H1 (cell line): ENCODE data around the gene CCDC30. TPM values are rescaled to one million over a fixed set of nuclear protein-coding genes. Genes with fewer than 3 reads are reported as not detected.

Source experiments
- CTCF ChIA-PET: fragments of 300-600 bp; sonication (Branson Sonifier 250); formaldehyde crosslinking; loops from one replicate; lab custom pipeline; 2021; ENCODE audit not compliant: partially characterized antibody; lab: Charles Lee
- POLR2A ChIA-PET: fragments of 300-600 bp; sonication (Branson Sonifier 250); formaldehyde crosslinking; loops from one replicate; lab custom pipeline; 2021; ENCODE audit warnings: inconsistent platforms; ENCODE audit not compliant: partially characterized antibody; lab: Charles Lee
- DNase-seq, 2 experiments: peaks; one replicate each; pipeline versions ENCODE4 v3.0.0 to v3.0.0-alpha.2; 2010 to 2022; ENCODE audit warnings: low spot score in 2 of 2, low read depth in 1 of 2, mixed read lengths in 1 of 2
- FAIRE-seq: peaks from 2 replicates; lab custom pipeline; 2011; peaks lifted over from hg19 to GRCh38; lab: Jason Lieb, UNC
- H2AFZ ChIP-seq: 2 replicates; pipeline ENCODE4 v1.8.1; 2012; ENCODE audit warnings: low read length, inconsistent platforms
- H2AK5ac ChIP-seq: 2 replicates; pipeline ENCODE4 v1.6.1; 2013; ENCODE audit warnings: low read depth, low read length
- H2BK120ac ChIP-seq: replicated peaks from 2 replicates; pipeline ENCODE3; 2013; ENCODE audit warnings: low read depth, low read length, inconsistent platforms
- H2BK12ac ChIP-seq: 2 replicates; pipeline ENCODE4 v1.6.1; 2013; ENCODE audit warnings: low read depth, low read length
- H2BK15ac ChIP-seq: 2 replicates; pipeline ENCODE4 v1.6.1; 2013; ENCODE audit warnings: low read length
- H2BK20ac ChIP-seq: 2 replicates; pipeline ENCODE4 v1.6.1; 2013; ENCODE audit warnings: low read length
- H2BK5ac ChIP-seq: 2 replicates; pipeline ENCODE4 v1.6.1; 2013; ENCODE audit warnings: low read depth, low read length
- H3K14ac ChIP-seq: 2 replicates; pipeline ENCODE4 v1.6.1; 2013; ENCODE audit warnings: inconsistent platforms; ENCODE audit not compliant: insufficient read length
- H3K18ac ChIP-seq: 2 replicates; pipeline ENCODE4 v1.6.1; 2013; ENCODE audit warnings: low read length; ENCODE audit errors: extremely low read depth
- H3K23ac ChIP-seq: 2 replicates; pipeline ENCODE4 v1.6.1; 2013; ENCODE audit warnings: inconsistent platforms; ENCODE audit not compliant: insufficient read length
- H3K23me2 ChIP-seq: 2 replicates; pipeline ENCODE4 v1.6.1; 2013; ENCODE audit warnings: low read depth, low read length
- H3K27ac ChIP-seq: 2 replicates; pipeline ENCODE4 v1.6.1; 2011; ENCODE audit warnings: low read depth, low read length, inconsistent platforms
- H3K27me3 ChIP-seq, 4 experiments: replicated peaks in 1 of 4; 1 replicate in 1 of 4; 2 replicates in 3 of 4; pipeline versions ENCODE4 v1.6.1 to v1.8.1; 2011 to 2013; ENCODE audit warnings: low read length in 3 of 4, mild to moderate bottlenecking in 3 of 4, inconsistent platforms in 2 of 4, mixed read lengths in 2 of 4, moderate library complexity in 1 of 4; ENCODE audit not compliant: control insufficient read depth in 3 of 4, insufficient read depth in 3 of 4; ENCODE audit errors: extremely low read depth in 1 of 4
- H3K36me3 ChIP-seq, 4 experiments: 2 replicates each; pipeline versions ENCODE4 v1.6.1 to v1.8.1; 2011 to 2013; ENCODE audit warnings: mild to moderate bottlenecking in 4 of 4, low read length in 3 of 4, moderate library complexity in 2 of 4, control low read depth in 1 of 4, inconsistent platforms in 1 of 4; ENCODE audit not compliant: insufficient read depth in 4 of 4, control insufficient read depth in 2 of 4
- H3K4ac ChIP-seq: replicated peaks from 2 replicates; pipeline ENCODE3; 2013; ENCODE audit warnings: low read length, low read depth, mixed read lengths, inconsistent platforms; ENCODE audit not compliant: insufficient read length
- H3K4me1 ChIP-seq, 4 experiments: replicated peaks in 1 of 4; 1 replicate in 1 of 4; 2 replicates in 3 of 4; pipeline versions ENCODE4 v1.6.1 to v1.8.1; 2011 to 2013; ENCODE audit warnings: low read length in 3 of 4, inconsistent platforms in 2 of 4, mixed read lengths in 1 of 4; ENCODE audit not compliant: insufficient read depth in 4 of 4, control insufficient read depth in 3 of 4
- H3K4me2 ChIP-seq, 2 experiments: 2 replicates each; pipeline versions ENCODE4 v1.6.1 to v1.8.1; 2011 to 2013; ENCODE audit warnings: low read depth in 2 of 2, low read length in 2 of 2, control low read depth in 1 of 2, inconsistent platforms in 1 of 2, mild to moderate bottlenecking in 1 of 2; ENCODE audit not compliant: insufficient read depth in 1 of 2
- H3K4me3 ChIP-seq, 4 experiments: fragments of 200-600, 300-600 bp in 1 of 4; sonication (generic), shearing (Covaris generic), sonication (Bioruptor Twin) in 1 of 4; 2 replicates each; pipeline versions ENCODE4 v1.5.1 to v1.8.1; 2011 to 2016; ENCODE audit warnings: low read length in 4 of 4, low read depth in 3 of 4, control low read depth in 2 of 4, inconsistent platforms in 2 of 4, mild to moderate bottlenecking in 2 of 4, mixed read lengths in 1 of 4, moderate library complexity in 1 of 4; ENCODE audit not compliant: insufficient read depth in 2 of 4; ENCODE audit errors: extremely low read depth in 1 of 4
- H3K56ac ChIP-seq: replicated peaks from 2 replicates; pipeline ENCODE3; 2013; ENCODE audit warnings: low read depth, mild to moderate bottlenecking, mixed read lengths, low read length, inconsistent platforms; ENCODE audit not compliant: insufficient read length
- H3K79me1 ChIP-seq: 2 replicates; pipeline ENCODE4 v1.6.1; 2013; ENCODE audit warnings: low read depth, low read length, control low read depth
- H3K79me2 ChIP-seq, 2 experiments: 2 replicates each; pipeline versions ENCODE4 v1.6.1 to v1.8.1; 2012 to 2013; ENCODE audit warnings: low read length in 2 of 2, mild to moderate bottlenecking in 2 of 2, inconsistent platforms in 1 of 2; ENCODE audit not compliant: insufficient read depth in 2 of 2, control insufficient read depth in 1 of 2
- H3K9ac ChIP-seq, 4 experiments: replicated peaks in 1 of 4; 1 replicate in 1 of 4; 2 replicates in 3 of 4; pipeline versions ENCODE4 v1.6.1 to v1.8.1; 2011 to 2013; ENCODE audit warnings: low read depth in 3 of 4, low read length in 3 of 4, control low read depth in 2 of 4, mild to moderate bottlenecking in 2 of 4, moderate library complexity in 2 of 4, inconsistent platforms in 1 of 4; ENCODE audit errors: extremely low read depth in 1 of 4
- H3K9me3 ChIP-seq, 2 experiments: 2 replicates each; pipeline versions ENCODE4 v1.6.1 to v1.8.1; 2012 to 2013; ENCODE audit warnings: mild to moderate bottlenecking in 2 of 2, moderate library complexity in 2 of 2, control low read depth in 1 of 2, inconsistent platforms in 1 of 2, low read depth in 1 of 2, low read length in 1 of 2, mixed read lengths in 1 of 2; ENCODE audit not compliant: insufficient read depth in 2 of 2
- H4K20me1 ChIP-seq, 2 experiments: replicated peaks in 1 of 2; 2 replicates each; pipeline versions ENCODE3 to v1.8.1; 2011 to 2013; ENCODE audit warnings: inconsistent platforms in 2 of 2, low read length in 2 of 2, mild to moderate bottlenecking in 1 of 2; ENCODE audit not compliant: insufficient read depth in 2 of 2, control insufficient read depth in 1 of 2
- H4K5ac ChIP-seq: 2 replicates; pipeline ENCODE4 v1.6.1; 2013; ENCODE audit warnings: low read length, low read depth, mixed read lengths, inconsistent platforms; ENCODE audit not compliant: insufficient read length
- H4K8ac ChIP-seq: 2 replicates; pipeline ENCODE4 v1.8.0; 2013; ENCODE audit warnings: mild to moderate bottlenecking, moderate library complexity, low read length, inconsistent platforms; ENCODE audit not compliant: insufficient read depth; ENCODE audit errors: extremely low read depth
- H4K91ac ChIP-seq: replicated peaks from 2 replicates; pipeline ENCODE3; 2013; ENCODE audit warnings: low read length, mixed read lengths, inconsistent platforms; ENCODE audit not compliant: insufficient read length
- CHD2 ChIP-seq: IDR thresholded peaks from 2 replicates; pipeline ENCODE4 v1.6.1; 2012; ENCODE audit warnings: low read length, improper control_type of control experiment
- CREB1 ChIP-seq: IDR thresholded peaks from 2 replicates; pipeline ENCODE4 v1.6.1; 2012; ENCODE audit warnings: inconsistent platforms
- EGR1 ChIP-seq: IDR thresholded peaks from 2 replicates; pipeline ENCODE4 v1.6.1; 2011; ENCODE audit warnings: low read depth, low read length, borderline replicate concordance
- JUND ChIP-seq: IDR thresholded peaks from 2 replicates; pipeline ENCODE4 v1.6.1; 2011; ENCODE audit warnings: mild to moderate bottlenecking, improper control_type of control experiment, low read length
- NANOG ChIP-seq: IDR thresholded peaks from 2 replicates; pipeline ENCODE4 v1.6.1; 2011; ENCODE audit warnings: low read length, low read depth, mild to moderate bottlenecking, inconsistent platforms; ENCODE audit not compliant: insufficient read depth, poor library complexity, severe bottlenecking
- POLR2A ChIP-seq, 2 experiments: IDR thresholded peaks; 1 replicate in 1 of 2; 2 replicates in 1 of 2; pipeline ENCODE4 v1.6.1; 2011; ENCODE audit warnings: low read depth in 2 of 2, low read length in 2 of 2, mild to moderate bottlenecking in 2 of 2; ENCODE audit errors: control extremely low read depth in 1 of 2
- POLR2AphosphoS5 ChIP-seq: IDR thresholded peaks from 2 replicates; pipeline ENCODE4 v1.6.1; 2011; ENCODE audit warnings: low read depth, low read length
- RBBP5 ChIP-seq: IDR thresholded peaks from 2 replicates; pipeline ENCODE4 v1.7.1; 2012; ENCODE audit warnings: low read depth, mild to moderate bottlenecking, inconsistent platforms, low read length, moderate library complexity, borderline replicate concordance
- RFX5 ChIP-seq: IDR thresholded peaks from 2 replicates; pipeline ENCODE4 v1.6.1; 2011; ENCODE audit warnings: low read depth, low read length, improper control_type of control experiment, borderline replicate concordance
- SAP30 ChIP-seq: fragments of 300-600 bp; sonication (generic); IDR thresholded peaks from 2 replicates; pipeline ENCODE4 v1.7.1; 2012; ENCODE audit warnings: low read length, moderate library complexity, mild to moderate bottlenecking, inconsistent platforms; ENCODE audit not compliant: insufficient read depth, insufficient replicate concordance
- TAF7 ChIP-seq: optimal IDR thresholded peaks from 2 replicates; pipeline ENCODE3; 2011; ENCODE audit warnings: low read depth, mild to moderate bottlenecking, inconsistent platforms, low read length, moderate library complexity, borderline replicate concordance
- TCF12 ChIP-seq: IDR thresholded peaks from 2 replicates; pipeline ENCODE4 v1.6.1; 2011; ENCODE audit warnings: low read depth, mild to moderate bottlenecking, low read length
- WGBS, 2 experiments: shearing (Covaris generic) in 1 of 2; methylation state at CpG; one replicate each; pipeline versions ENCODE4 v1.1.6 to v1.1.7; 2013 to 2015; ENCODE audit warnings: low lambda C conversion rate in 2 of 2, mixed read lengths in 2 of 2, inconsistent platforms in 1 of 2, low coverage in 1 of 2, missing lambda C conversion rate in 1 of 2; ENCODE audit not compliant: insufficient replicate concordance in 2 of 2, insufficient coverage in 1 of 2, insufficient read length in 1 of 2; ENCODE audit errors: extremely low coverage in 1 of 2, missing lambda C conversion rate in 1 of 2; 5-methylcytosine and 5-hydroxymethylcytosine counted together
- polyA plus RNA-seq, 7 experiments: library from polyadenylated mRNA; depleted of rRNA in 3 of 7; stranded (reverse) in 5 of 7; unstranded in 2 of 7; fragments of >200 nt in 5 of 7; fragments of 200-250 nt in 2 of 7; gene quantifications; 1 replicate in 5 of 7; 2 replicates in 1 of 7; 4 replicates in 1 of 7; pipeline versions ENCODE4 v1.2.1 to v1.2.3, GENCODE V29; 2011 to 2013; ENCODE audit warnings: missing spikeins in 2 of 7, mixed read lengths in 2 of 7
- total RNA-seq: library from RNA; stranded (reverse); fragmentation: NEBNext Ultra II Directional; extraction: Animal tissue kit (Norgen Biotek cat#: 25700); gene quantifications from 2 replicates; pipeline ENCODE4 v1.2.1, GENCODE V29; 2021

Gene CCDC30
- total and polyA plus RNA-seq, 2 of the 8 experiments (the other 6 are each of a cell fraction or from before 2014, with no cell fraction given), result 0.60 to 1.8 TPM

- Histone ChIP-seq H4K91ac (peak within 1 kb of the TSS; percentile 91), H2BK20ac (no peak within 1 kb of the TSS), H2BK5ac (peak within 1 kb of the TSS; percentile 86), H3K18ac (peak within 1 kb of the TSS; percentile 86), H3K23ac (no peak within 1 kb of the TSS), H3K4me2 (peak within 1 kb of the TSS; percentile 84 to 100), H2AK5ac (peak within 1 kb of the TSS; percentile 25; the same call in 1 of the 2 replicates), H3K4me1 (peaks cover 2 to 8% (median 4%) of the 10 kb centered on the region in 4 experiments; a peak in 5 of 7 replicates), H3K9me3 (no peaks in the 10 kb centered on the region), H3K27ac (peak within 1 kb of the TSS; percentile 89), H3K79me1 (no peaks in the 10 kb centered on the region; the same call in 1 of the 2 replicates), H4K8ac (peak within 1 kb of the TSS; percentile 69), H3K79me2 (peaks cover 38 to 61% of the 10 kb centered on the region in 2 experiments), H2AFZ (peak within 1 kb of the TSS; percentile 20; the same call in 1 of the 2 replicates), H3K4me3 (peak within 1 kb of the TSS; percentile 83 to 99 (median 94)), H3K23me2 (peaks cover 16% of the 10 kb centered on the region), H4K5ac (peak within 1 kb of the TSS; percentile 59), H2BK120ac (no peak within 1 kb of the TSS), H3K9ac (peak within 1 kb of the TSS; percentile 90 to 96 (median 92)), H3K14ac (no peak within 1 kb of the TSS), H3K27me3 (no peaks in the 10 kb centered on the region), H3K56ac (peak within 1 kb of the TSS; percentile 52), H3K4ac (peak within 1 kb of the TSS; percentile 47), H3K36me3 (peaks cover 0 to 28% (median 8%) of the 10 kb centered on the region in 4 experiments; a peak in 6 of 8 replicates), H4K20me1 (peaks cover 24 to 28% of the 10 kb centered on the region in 2 experiments), H2BK15ac (no peak within 1 kb of the TSS), H2BK12ac (0 out of 2 replicates have a peak within 1 kb of the TSS, but pooled peaks have one; percentile 35)
- DNase-seq (peak; percentile 93 to 97), FAIRE-seq (peak; percentile 13)
- ChIA-PET POLR2A (interaction anchor here (0.6 to 7.3 kb wide), 43 partner anchors 9 to 1061 kb away, joined by 3 to 94 read pairs (median 5); partner anchors contain the start of genes C1orf50, CLDN19, P3H1 and PPIH), CTCF (interaction anchor here (0.6 to 1.2 kb wide), 4 partner anchors 13 to 537 kb away, joined by 3 to 5 read pairs (median 4); no protein-coding TSS in a partner anchor)
- WGBS, 2 experiments, result 1% methylated on average over 54 of the region's 54 CpGs; no CpG with 5 or more reads in 1 of the 2 experiments
- TF ChIP-seq JUND, result no peak
- peak; percentile 88 for TF ChIP-seq CHD2
- no peak for TF ChIP-seq RBBP5
- TF ChIP-seq TCF12, result no peak
- TF ChIP-seq POLR2AphosphoS5, result peak; percentile 51; the same call in 1 of the 2 replicates
- no peak for TF ChIP-seq EGR1
- no peak for TF ChIP-seq SAP30
- TF ChIP-seq RFX5, result no peak
- TF ChIP-seq POLR2A (IDR thresholded peaks at IDR 0.05; ENCODE audit: control extremely low read depth in 1 of 2, low read depth in 2 of 2, low read length in 2 of 2), result peak in 1 of 2 experiments; percentile 60; a peak in 1 of 3 replicates
- TF ChIP-seq NANOG, result no peak
- TF ChIP-seq TAF7, result peak; percentile 60
- TF ChIP-seq CREB1, result no peak
Observed at GRCh38 chr1:42681741-42682483, 218.8 kb downstream of the CCDC30 start, which contains the start of gene YBX1. Gene YBX1 (plus strand): TSS chr1:42682418. CDS start chr1:42682566, 148 bp downstream.
